SK-N-SH (cell line): ENCODE measurements around the gene RPP14. TPM values are rescaled to one million over a fixed set of nuclear protein-coding genes. Genes with fewer than 3 reads are reported as not detected.

Experiments used
- CTCF ChIA-PET: fragments of 300-600, 350-600 bp; formaldehyde crosslinking; extraction: SDS; loops from one replicate; lab custom pipeline; 2021; lab: Yijun Ruan, JAX
- POLR2A ChIA-PET: fragments of 350-600 bp; sonication (Branson Sonifier 250); formaldehyde crosslinking; extraction: SDS; loops from one replicate; lab custom pipeline; 2020; ENCODE audit warnings: antibody characterized with exemption, inconsistent platforms; lab: Yijun Ruan, JAX
- DNase-seq: peaks from one replicate; pipeline ENCODE4 v3.0.0; 2012
- H2AFZ ChIP-seq: fragments of 200-600 bp; sonication (generic); 2 replicates; pipeline ENCODE4 v1.8.1; 2016; ENCODE audit warnings: antibody characterized with exemption, mild to moderate bottlenecking, low read depth
- H3F3A ChIP-seq: fragments of 200-600 bp; sonication (generic); replicated peaks from 2 replicates; pipeline ENCODE3; 2016; ENCODE audit warnings: antibody characterized with exemption, mild to moderate bottlenecking; ENCODE audit not compliant: insufficient read depth
- H3K27ac ChIP-seq, 2 experiments: fragments of 200-500 bp in 1 of 2; fragments of 200-600 bp in 1 of 2; sonication (Bioruptor generic) in 1 of 2; sonication (generic), shearing (Covaris generic) in 1 of 2; 2 replicates each; pipeline versions ENCODE4 v1.5.1 to v1.6.1; 2014 to 2016; ENCODE audit warnings: low read depth in 2 of 2, inconsistent platforms in 1 of 2, low read length in 1 of 2, mild to moderate bottlenecking in 1 of 2, mixed read lengths in 1 of 2
- H3K27me3 ChIP-seq: fragments of 200-600 bp; sonication (generic), shearing (Covaris generic); 2 replicates; pipeline ENCODE4 v1.6.1; 2016; ENCODE audit warnings: mixed run types; ENCODE audit not compliant: insufficient read depth
- H3K36me3 ChIP-seq, 2 experiments: fragments of 200-500 bp in 1 of 2; fragments of 200-600 bp in 1 of 2; sonication (Bioruptor generic) in 1 of 2; sonication (generic) in 1 of 2; replicated peaks in 1 of 2; 2 replicates each; pipeline versions ENCODE3 to v1.5.1; 2014 to 2016; ENCODE audit warnings: low read length in 1 of 2, mild to moderate bottlenecking in 1 of 2; ENCODE audit not compliant: insufficient read depth in 2 of 2, control insufficient read depth in 1 of 2
- H3K4me1 ChIP-seq, 2 experiments: fragments of 200-500 bp in 1 of 2; fragments of 200-600 bp in 1 of 2; sonication (Bioruptor generic) in 1 of 2; sonication (generic), shearing (Covaris generic) in 1 of 2; 2 replicates each; pipeline versions ENCODE4 v1.5.1 to v1.6.1; 2014 to 2016; ENCODE audit warnings: low read depth in 1 of 2, low read length in 1 of 2, mixed run types in 1 of 2; ENCODE audit not compliant: insufficient read depth in 2 of 2, control insufficient read depth in 1 of 2
- H3K4me2 ChIP-seq: fragments of 200-600 bp; sonication (generic), shearing (Covaris generic); 2 replicates; pipeline ENCODE4 v1.6.1; 2017; ENCODE audit warnings: mixed run types
- H3K4me3 ChIP-seq, 2 experiments: fragments of 200-500 bp in 1 of 2; fragments of 200-600 bp in 1 of 2; sonication (Bioruptor generic) in 1 of 2; sonication (generic), shearing (Covaris generic) in 1 of 2; 2 replicates each; pipeline versions ENCODE4 v1.5.1 to v1.8.1; 2014 to 2016; ENCODE audit warnings: low read depth in 2 of 2, inconsistent platforms in 1 of 2, low read length in 1 of 2, mild to moderate bottlenecking in 1 of 2, mixed read lengths in 1 of 2, moderate library complexity in 1 of 2
- H3K79me2 ChIP-seq: fragments of 200-600 bp; sonication (generic); 2 replicates; pipeline ENCODE4 v1.8.1; 2017; ENCODE audit warnings: mild to moderate bottlenecking; ENCODE audit not compliant: insufficient read depth
- H3K9ac ChIP-seq: fragments of 200-600 bp; sonication (generic); 2 replicates; pipeline ENCODE4 v1.6.1; 2017; ENCODE audit warnings: mixed run types
- H3K9me2 ChIP-seq: fragments of 200-600 bp; sonication (generic); 2 replicates; pipeline ENCODE4 v1.6.1; 2017; ENCODE audit warnings: mixed run types
- H3K9me3 ChIP-seq: fragments of 200-600 bp; sonication (generic); 2 replicates; pipeline ENCODE4 v1.6.1; 2017; ENCODE audit warnings: mixed run types, mild to moderate bottlenecking, moderate library complexity
- H4K20me1 ChIP-seq: fragments of 200-600 bp; sonication (generic); 2 replicates; pipeline ENCODE4 v1.6.1; 2017; ENCODE audit warnings: mild to moderate bottlenecking, mixed run types; ENCODE audit not compliant: insufficient read depth
- CHD2 ChIP-seq: fragments of 150-350 bp; IDR thresholded peaks from 2 replicates; pipeline ENCODE4 v1.6.1; 2018; ENCODE audit warnings: low read length; ENCODE audit not compliant: partially characterized antibody
- ELF1 ChIP-seq: IDR thresholded peaks from 2 replicates; pipeline ENCODE4 v1.4.0; 2012
- EZH2phosphoT487 ChIP-seq: fragments of 200-600 bp; sonication (generic); IDR thresholded peaks from 2 replicates; pipeline ENCODE4 v1.6.1; 2017; ENCODE audit warnings: low read depth, mixed run types, mild to moderate bottlenecking, antibody characterized with exemption, moderate library complexity, borderline replicate concordance
- GABPA ChIP-seq: IDR thresholded peaks from 2 replicates; pipeline ENCODE4 v1.4.0; 2012; ENCODE audit warnings: low read depth, mild to moderate bottlenecking
- GATA2 ChIP-seq: sonication (generic); formaldehyde crosslinking; IDR thresholded peaks from 2 replicates; pipeline ENCODE4 v1.5.0; 2020; ENCODE audit warnings: mild to moderate bottlenecking, missing genetic modification reagents
- MAX ChIP-seq: IDR thresholded peaks from 2 replicates; pipeline ENCODE4 v1.4.0; 2012; ENCODE audit warnings: low read depth
- MEF2A ChIP-seq: IDR thresholded peaks from 2 replicates; pipeline ENCODE4 v1.4.0; 2012; ENCODE audit warnings: low read depth, borderline replicate concordance
- MXI1 ChIP-seq: IDR thresholded peaks from 2 replicates; pipeline ENCODE4 v1.6.1; 2012; ENCODE audit warnings: mild to moderate bottlenecking, low read depth, low read length, improper control_type of control experiment
- NRF1 ChIP-seq: IDR thresholded peaks from 2 replicates; pipeline ENCODE4 v1.6.1; 2012; ENCODE audit warnings: low read depth, mild to moderate bottlenecking, low read length
- RAD21 ChIP-seq: IDR thresholded peaks from 2 replicates; pipeline ENCODE4 v1.6.1; 2012; ENCODE audit warnings: mild to moderate bottlenecking, low read length
- RCOR1 ChIP-seq: fragments of 150-350 bp; IDR thresholded peaks from 2 replicates; pipeline ENCODE4 v1.6.1; 2017; ENCODE audit warnings: antibody characterized with exemption, low read length
- REST ChIP-seq: IDR thresholded peaks from 2 replicates; pipeline ENCODE4 v1.6.1; 2012; ENCODE audit warnings: mild to moderate bottlenecking, low read depth, low read length, moderate library complexity
- SMC3 ChIP-seq: IDR thresholded peaks from 2 replicates; pipeline ENCODE4 v1.6.1; 2012; ENCODE audit warnings: low read depth, low read length, improper control_type of control experiment
- USF2 ChIP-seq: fragments of 150-350 bp; IDR thresholded peaks from 2 replicates; pipeline ENCODE4 v1.6.1; 2017; ENCODE audit warnings: antibody characterized with exemption, low read length, low read depth, borderline replicate concordance
- WGBS: methylation state at CpG from one replicate; pipeline ENCODE4 v1.1.6; 2017; ENCODE audit warnings: low lambda C conversion rate; 5-methylcytosine and 5-hydroxymethylcytosine counted together
- polyA plus RNA-seq, 3 experiments: library from polyadenylated mRNA; depleted of rRNA; stranded (reverse); fragments of >200 nt; gene quantifications; 2 replicates each; pipeline ENCODE4 v1.2.3, GENCODE V29; 2012
- TF ChIP-seq, protein P1 (sequence below): IDR thresholded peaks from 2 replicates; pipeline ENCODE4; 2012
- TF ChIP-seq, protein P2 (sequence below): IDR thresholded peaks from 2 replicates; pipeline ENCODE4 v1.4.0; 2012; ENCODE audit warnings: low read depth, borderline replicate concordance

The RPP14 gene
- polyA plus RNA-seq, 1 of the 3 experiments (the other 2 are of a cell fraction) = 8.3 TPM

DNA sequence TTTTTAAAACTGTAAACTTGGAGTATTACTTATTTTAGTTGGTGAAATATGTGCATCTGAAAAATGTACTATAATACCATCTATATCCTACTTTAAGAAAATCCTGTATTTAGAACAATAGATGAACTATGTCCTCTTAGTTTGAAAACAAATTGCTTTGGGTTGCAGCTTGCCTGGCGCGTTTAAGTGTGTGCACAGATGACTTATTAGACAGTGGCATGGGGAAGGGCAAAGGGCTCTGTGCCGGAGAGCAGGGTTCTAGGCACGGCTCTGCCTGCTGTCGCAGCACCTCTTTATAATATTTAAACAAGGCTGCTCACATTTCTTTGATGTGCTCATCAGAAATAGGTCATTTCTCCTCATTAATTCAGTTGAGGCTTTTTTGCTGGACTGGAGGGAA is 36.6 kb downstream of the RPP14 start:
- H3F3A ChIP-seq = no peaks in the 10 kb centered on the region
- ChIA-PET POLR2A (no interaction called here), CTCF (no interaction called here)
- H3K36me3 ChIP-seq = no peaks in the 10 kb centered on the region
- no peaks in the 10 kb centered on the region for H3K9me3 ChIP-seq
- H3K9me2 ChIP-seq = no peaks in the 10 kb centered on the region
- no peak overlapping the region for H3K4me2 ChIP-seq
- no peak overlapping the region for H2AFZ ChIP-seq
- H3K4me3 ChIP-seq = no peak overlapping the region
- H4K20me1 ChIP-seq = no peaks in the 10 kb centered on the region
- no peaks in the 10 kb centered on the region for H3K27me3 ChIP-seq
- H3K4me1 ChIP-seq = no peaks in the 10 kb centered on the region
- H3K9ac ChIP-seq = no peak overlapping the region
- no peak overlapping the region for H3K27ac ChIP-seq
- H3K79me2 ChIP-seq = peaks cover 14% of the 10 kb centered on the region; the same call in 1 of the 2 replicates
- WGBS = 92% methylated on average over 5 of the region's 5 CpGs
- TF ChIP-seq REST (no peak), SMC3 (no peak), EZH2phosphoT487 (no peak), ELF1 (no peak), USF2 (no peak), CHD2 (no peak), RAD21 (no peak), NRF1 (no peak), RCOR1 (no peak), GATA2 (CRISPR knock-in tag) (no peak), MEF2A (no peak), GABPA (no peak), MAX (no peak), MXI1 (no peak)
- TF ChIP-seq, protein P1, sequence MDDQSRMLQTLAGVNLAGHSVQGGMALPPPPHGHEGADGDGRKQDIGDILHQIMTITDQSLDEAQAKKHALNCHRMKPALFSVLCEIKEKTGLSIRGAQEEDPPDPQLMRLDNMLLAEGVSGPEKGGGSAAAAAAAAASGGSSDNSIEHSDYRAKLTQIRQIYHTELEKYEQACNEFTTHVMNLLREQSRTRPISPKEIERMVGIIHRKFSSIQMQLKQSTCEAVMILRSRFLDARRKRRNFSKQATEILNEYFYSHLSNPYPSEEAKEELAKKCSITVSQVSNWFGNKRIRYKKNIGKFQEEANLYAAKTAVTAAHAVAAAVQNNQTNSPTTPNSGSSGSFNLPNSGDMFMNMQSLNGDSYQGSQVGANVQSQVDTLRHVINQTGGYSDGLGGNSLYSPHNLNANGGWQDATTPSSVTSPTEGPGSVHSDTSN = no peak
- TF ChIP-seq, protein P2, sequence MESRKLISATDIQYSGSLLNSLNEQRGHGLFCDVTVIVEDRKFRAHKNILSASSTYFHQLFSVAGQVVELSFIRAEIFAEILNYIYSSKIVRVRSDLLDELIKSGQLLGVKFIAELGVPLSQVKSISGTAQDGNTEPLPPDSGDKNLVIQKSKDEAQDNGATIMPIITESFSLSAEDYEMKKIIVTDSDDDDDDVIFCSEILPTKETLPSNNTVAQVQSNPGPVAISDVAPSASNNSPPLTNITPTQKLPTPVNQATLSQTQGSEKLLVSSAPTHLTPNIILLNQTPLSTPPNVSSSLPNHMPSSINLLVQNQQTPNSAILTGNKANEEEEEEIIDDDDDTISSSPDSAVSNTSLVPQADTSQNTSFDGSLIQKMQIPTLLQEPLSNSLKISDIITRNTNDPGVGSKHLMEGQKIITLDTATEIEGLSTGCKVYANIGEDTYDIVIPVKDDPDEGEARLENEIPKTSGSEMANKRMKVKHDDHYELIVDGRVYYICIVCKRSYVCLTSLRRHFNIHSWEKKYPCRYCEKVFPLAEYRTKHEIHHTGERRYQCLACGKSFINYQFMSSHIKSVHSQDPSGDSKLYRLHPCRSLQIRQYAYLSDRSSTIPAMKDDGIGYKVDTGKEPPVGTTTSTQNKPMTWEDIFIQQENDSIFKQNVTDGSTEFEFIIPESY = no peak
- DNase-seq = no peak
